Lower leg skin (tissue), 4 donors: ENCODE results near the gene TFPI. TPM values are rescaled to one million over a fixed set of nuclear protein-coding genes. Genes with fewer than 3 reads are reported as not detected.

Source experiments
- DNase-seq, 2 donors: peaks; one replicate each; pipeline ENCODE4 v3.0.0-alpha.2; 2019; ENCODE audit warnings: low spot score in 2 of 2
- H3K4me3 ChIP-seq: fragments of 200-600 bp; sonication (generic); 2 replicates; pipeline ENCODE4 v1.5.1; 2017; ENCODE audit warnings: mild to moderate bottlenecking, low read depth; ENCODE audit not compliant: poor library complexity, severe bottlenecking
- CTCF ChIP-seq, 3 donors: fragments of 450-650 bp; IDR thresholded peaks; one replicate each; pipeline ENCODE4 v1.5.1; 2016; ENCODE audit warnings: antibody characterized with exemption in 3 of 3, mild to moderate bottlenecking in 3 of 3, moderate library complexity in 2 of 3
- POLR2A ChIP-seq, 2 donors: fragments of 450-650 bp; IDR thresholded peaks; one replicate each; pipeline ENCODE4 v1.6.1; 2016 to 2017; ENCODE audit warnings: antibody characterized with exemption in 2 of 2, mild to moderate bottlenecking in 1 of 2, moderate library complexity in 1 of 2
- WGBS, 2 donors: methylation state at CpG; one replicate each; pipeline ENCODE4 v1.1.5; 2018; 5-methylcytosine and 5-hydroxymethylcytosine counted together
- intact Hi-C: fragments of 100-400 bp; cut with DNase I; formaldehyde crosslinking; loops from one replicate; pipeline ENCODE4 v1.15.0; 2023; ENCODE audit warnings: low total_unique reads
- total RNA-seq, 4 donors: library from RNA; depleted of rRNA; stranded (reverse); fragments of >200 nt; gene quantifications; one replicate each; pipeline ENCODE4 v1.1.0, GENCODE V29; 2016

TFPI gene
- total RNA-seq, 4 donors from 2014 or later = 15.6 to 28.4 (median 16.0) TPM

- WGBS, 2 donors = 87 to 88% methylated on average over 3 of the region's 3 CpGs
- no peak overlapping the region for H3K4me3 ChIP-seq
- no peak for DNase-seq
- TF ChIP-seq CTCF (IDR thresholded peaks at IDR 0.05) = no peak
- intact Hi-C loops = no loop called here
These were observed 47.8 kb downstream of the TFPI start for GRCh38 chr2:187506416-187506815.

- no peak for TF ChIP-seq POLR2A (IDR thresholded peaks at IDR 0.05)
- TF ChIP-seq CTCF (IDR thresholded peaks at IDR 0.05) = no peak
- H3K4me3 ChIP-seq = no peak overlapping the region
- intact Hi-C loops = no loop called here
- DNase-seq = no peak
- 68 to 69% methylated on average over 3 of the region's 3 CpGs for WGBS, 2 donors
These were observed 49.1 kb downstream of the TFPI start for GRCh38 chr2:187505065-187505672.

- DNase-seq = no peak
- no peak overlapping the region for H3K4me3 ChIP-seq
- TF ChIP-seq CTCF (IDR thresholded peaks at IDR 0.05) (no peak), POLR2A (IDR thresholded peaks at IDR 0.05) (no peak)
- intact Hi-C loops = loop anchor here (5.0 kb wide), 1 partner anchor 1908 kb away; no protein-coding TSS in a partner anchor
- WGBS, 2 donors = 15 to 22% methylated on average over 6 of the region's 6 CpGs
These were observed 49.8 kb downstream of the TFPI start for GRCh38 chr2:187504312-187504921.

- intact Hi-C loops = loop anchor here (2.0 to 5.0 kb wide), 2 partner anchors 77 to 1909 kb away; no protein-coding TSS in a partner anchor
These were observed 50.5 kb downstream of the TFPI start for GRCh38 chr2:187503700-187504099.

GRCh38 chr2:187502467-187502866, 51.8 kb downstream of the TFPI start:
- no peak overlapping the region for H3K4me3 ChIP-seq
- DNase-seq = no peak
- intact Hi-C loops = loop anchor here (2.0 to 5.0 kb wide), 2 partner anchors 78 to 1910 kb away; no protein-coding TSS in a partner anchor
- 64 to 68% methylated on average over 2 of the region's 2 CpGs for WGBS, 2 donors
- TF ChIP-seq POLR2A (IDR thresholded peaks at IDR 0.05) = no peak
- TF ChIP-seq CTCF (IDR thresholded peaks at IDR 0.05) = no peak

More at GRCh38 chr2:187503700-187504099, 50.5 kb downstream of the TFPI start:
- no peak for DNase-seq
- no peak overlapping the region for H3K4me3 ChIP-seq
- no peak for TF ChIP-seq CTCF (IDR thresholded peaks at IDR 0.05)
- no peak for TF ChIP-seq POLR2A (IDR thresholded peaks at IDR 0.05)
- 67 to 73% methylated on average over 2 of the region's 2 CpGs for WGBS, 2 donors
